Measurements from ENCODE around the gene SSBP3.

The SSBP3 gene

DNA sequence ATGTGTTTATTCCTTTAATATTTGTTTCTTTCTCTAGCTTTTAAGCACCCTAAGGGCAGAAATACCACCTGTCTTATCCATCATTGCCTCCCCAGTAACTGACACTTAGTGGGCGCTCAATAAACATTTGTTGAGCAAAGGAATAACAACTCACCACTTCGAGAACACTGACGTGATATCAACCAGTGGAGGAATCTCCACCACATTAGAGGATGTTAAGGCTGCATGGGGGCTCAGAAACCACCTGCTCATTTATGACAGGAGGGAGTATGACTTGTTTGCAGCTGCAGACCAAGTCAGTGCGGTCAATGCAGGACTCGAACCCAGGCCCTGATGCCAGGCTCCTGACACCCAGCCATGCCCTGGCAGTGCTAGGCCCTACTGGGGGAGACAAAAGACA, 103.6 kb downstream of the SSBP3 start:
- no peak for DNase-seq
- intact Hi-C loops (cut with DNase I; ENCODE audit: low total_unique reads): no loop called here
- H3K4me1 ChIP-seq: peaks cover 3 to 43% (median 33%) of the 10 kb centered on the region in 4 donors
- no peak overlapping the region for H3K4me3 ChIP-seq
- no peaks in the 10 kb centered on the region for H3K27me3 ChIP-seq
- TF ChIP-seq, protein P1, sequence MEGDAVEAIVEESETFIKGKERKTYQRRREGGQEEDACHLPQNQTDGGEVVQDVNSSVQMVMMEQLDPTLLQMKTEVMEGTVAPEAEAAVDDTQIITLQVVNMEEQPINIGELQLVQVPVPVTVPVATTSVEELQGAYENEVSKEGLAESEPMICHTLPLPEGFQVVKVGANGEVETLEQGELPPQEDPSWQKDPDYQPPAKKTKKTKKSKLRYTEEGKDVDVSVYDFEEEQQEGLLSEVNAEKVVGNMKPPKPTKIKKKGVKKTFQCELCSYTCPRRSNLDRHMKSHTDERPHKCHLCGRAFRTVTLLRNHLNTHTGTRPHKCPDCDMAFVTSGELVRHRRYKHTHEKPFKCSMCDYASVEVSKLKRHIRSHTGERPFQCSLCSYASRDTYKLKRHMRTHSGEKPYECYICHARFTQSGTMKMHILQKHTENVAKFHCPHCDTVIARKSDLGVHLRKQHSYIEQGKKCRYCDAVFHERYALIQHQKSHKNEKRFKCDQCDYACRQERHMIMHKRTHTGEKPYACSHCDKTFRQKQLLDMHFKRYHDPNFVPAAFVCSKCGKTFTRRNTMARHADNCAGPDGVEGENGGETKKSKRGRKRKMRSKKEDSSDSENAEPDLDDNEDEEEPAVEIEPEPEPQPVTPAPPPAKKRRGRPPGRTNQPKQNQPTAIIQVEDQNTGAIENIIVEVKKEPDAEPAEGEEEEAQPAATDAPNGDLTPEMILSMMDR (IDR thresholded peaks at IDR 0.05): no peak
- no peaks in the 10 kb centered on the region for H3K36me3 ChIP-seq
- H3K27ac ChIP-seq: no peak overlapping the region
- H3K9me3 ChIP-seq: no peaks in the 10 kb centered on the region

DNA sequence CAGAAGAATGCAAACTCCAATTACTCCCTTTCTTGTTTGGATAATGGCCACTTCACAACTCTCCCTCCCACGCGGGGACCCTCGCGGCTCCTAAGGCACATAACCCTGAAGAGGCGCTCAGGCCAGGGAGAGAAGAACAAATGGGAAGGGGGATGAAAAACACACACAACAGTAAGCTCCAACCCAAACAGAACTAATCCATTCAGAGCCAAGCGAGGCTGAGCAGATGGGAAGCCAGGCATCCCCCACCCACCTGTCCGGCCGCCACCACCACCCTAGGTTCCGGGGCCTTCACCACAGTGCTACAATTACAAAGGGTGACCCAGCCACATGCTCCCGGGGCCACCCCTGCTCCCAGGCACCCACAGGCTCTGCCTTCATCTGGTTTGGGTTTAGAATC, 104.7 kb downstream of the SSBP3 start:
- Histone ChIP-seq H3K27me3 (no peaks in the 10 kb centered on the region), H3K4me3 (no peak overlapping the region), H3K9me3 (no peaks in the 10 kb centered on the region), H3K36me3 (no peaks in the 10 kb centered on the region), H3K27ac (no peak overlapping the region), H3K4me1 (peaks cover 7 to 53% (median 43%) of the 10 kb centered on the region in 4 donors)
- TF ChIP-seq, protein P1 (IDR thresholded peaks at IDR 0.05): no peak
- DNase-seq: no peak
- intact Hi-C loops (cut with DNase I; ENCODE audit: low total_unique reads): no loop called here

DNA sequence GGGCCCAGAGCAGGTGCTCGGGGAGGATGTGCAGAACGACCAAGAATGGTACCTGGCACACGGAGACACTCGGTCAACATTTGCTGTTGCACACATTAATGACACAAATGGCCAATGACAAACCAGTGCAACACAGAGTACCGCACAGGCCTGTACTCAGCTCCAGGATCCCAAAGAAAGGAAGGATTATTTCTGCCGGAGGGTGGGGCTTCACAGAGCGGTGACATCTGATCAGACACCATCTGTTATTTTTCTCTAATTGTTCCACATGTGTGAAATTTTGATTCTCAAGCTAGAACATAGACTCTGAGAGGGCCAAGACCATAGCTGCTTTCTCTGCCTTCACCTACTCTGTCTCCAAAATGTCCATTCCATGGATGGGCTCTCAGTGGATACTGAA, 105.8 kb downstream of the SSBP3 start:
- Histone ChIP-seq H3K27ac (peak overlapping the region; percentile 87 to 98), H3K4me3 (no peak overlapping the region), H3K27me3 (no peaks in the 10 kb centered on the region), H3K36me3 (no peaks in the 10 kb centered on the region), H3K4me1 (peaks cover 7 to 59% (median 53%) of the 10 kb centered on the region in 4 donors), H3K9me3 (no peaks in the 10 kb centered on the region)
- intact Hi-C loops (cut with DNase I; ENCODE audit: low total_unique reads): no loop called here
- DNase-seq: no peak
- TF ChIP-seq, protein P1 (IDR thresholded peaks at IDR 0.05): no peak

DNA sequence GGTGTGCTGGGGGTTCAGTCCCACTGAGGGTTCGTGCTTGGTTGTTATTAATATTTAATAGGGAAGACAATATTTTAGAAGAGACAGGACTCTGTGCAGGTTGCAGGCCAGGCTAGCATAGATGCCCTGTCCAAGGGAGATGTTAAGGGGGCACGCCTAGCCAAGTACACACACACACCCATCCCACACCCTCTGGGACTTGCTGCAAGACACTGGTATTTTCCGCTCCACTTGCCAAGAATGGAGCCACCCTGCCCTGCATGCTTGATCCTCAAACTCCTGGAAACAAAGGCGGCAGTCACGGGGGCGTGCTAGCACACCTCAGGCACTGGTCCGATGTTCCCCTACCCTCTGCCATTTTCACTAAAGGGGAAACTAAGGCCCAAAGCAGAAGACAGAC, 107.2 kb downstream of the SSBP3 start:
- TF ChIP-seq, protein P1 (IDR thresholded peaks at IDR 0.05): no peak
- Histone ChIP-seq H3K4me3 (no peak overlapping the region), H3K27me3 (no peaks in the 10 kb centered on the region), H3K4me1 (peaks cover 7 to 72% (median 60%) of the 10 kb centered on the region in 4 donors), H3K9me3 (no peaks in the 10 kb centered on the region), H3K36me3 (no peaks in the 10 kb centered on the region), H3K27ac (peak overlapping the region; percentile 87 to 98)
- intact Hi-C loops (cut with DNase I; ENCODE audit: low total_unique reads): no loop called here
- no peak for DNase-seq

DNA sequence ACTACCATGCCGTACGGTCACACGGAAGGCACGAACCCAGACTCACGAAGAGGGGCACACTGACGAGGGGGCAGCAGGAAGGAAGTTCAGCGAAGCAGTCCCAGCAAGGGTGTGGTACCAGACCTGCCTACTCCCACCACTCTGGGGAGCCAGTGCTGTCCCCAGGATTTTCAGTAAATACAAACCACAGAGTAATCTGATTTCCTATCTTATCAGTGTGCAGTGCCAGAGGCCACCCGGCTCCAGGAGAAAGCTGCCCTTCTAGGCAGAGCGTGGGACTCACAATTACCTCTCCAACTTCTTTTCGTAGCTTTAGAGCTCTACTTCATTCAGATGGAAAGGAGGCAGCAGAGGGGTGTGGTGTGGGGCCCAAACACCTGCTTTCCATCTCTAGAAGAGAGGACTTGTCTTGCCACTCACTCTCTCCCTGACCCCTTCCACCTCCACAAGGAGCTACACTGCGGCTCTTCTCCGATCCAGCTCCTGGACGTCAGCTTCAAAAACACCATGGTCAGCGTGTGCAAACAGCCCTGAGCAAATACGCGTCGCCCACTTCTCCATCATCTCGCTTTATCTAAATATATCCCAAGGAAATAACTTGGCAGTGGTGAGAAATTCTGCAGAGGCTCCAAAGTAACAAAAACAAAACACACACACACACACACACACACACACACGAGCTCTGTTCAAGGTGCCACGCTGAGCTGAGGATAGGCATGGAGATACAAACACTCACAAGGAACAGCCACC, 107.7 kb downstream of the SSBP3 start:
- intact Hi-C loops (cut with DNase I; ENCODE audit: low total_unique reads): no loop called here
- DNase-seq: no peak
- Histone ChIP-seq H3K36me3 (no peaks in the 10 kb centered on the region), H3K27ac (peak overlapping the region; percentile 87 to 98), H3K4me3 (no peak overlapping the region), H3K4me1 (peaks cover 7 to 76% (median 65%) of the 10 kb centered on the region in 4 donors), H3K9me3 (no peaks in the 10 kb centered on the region), H3K27me3 (no peaks in the 10 kb centered on the region)
- TF ChIP-seq, protein P1 (IDR thresholded peaks at IDR 0.05): no peak

All from tibial artery (tissue), 4 donors.